Measurements from ENCODE around the gene RIIAD1.

Gene RIIAD1

DNA sequence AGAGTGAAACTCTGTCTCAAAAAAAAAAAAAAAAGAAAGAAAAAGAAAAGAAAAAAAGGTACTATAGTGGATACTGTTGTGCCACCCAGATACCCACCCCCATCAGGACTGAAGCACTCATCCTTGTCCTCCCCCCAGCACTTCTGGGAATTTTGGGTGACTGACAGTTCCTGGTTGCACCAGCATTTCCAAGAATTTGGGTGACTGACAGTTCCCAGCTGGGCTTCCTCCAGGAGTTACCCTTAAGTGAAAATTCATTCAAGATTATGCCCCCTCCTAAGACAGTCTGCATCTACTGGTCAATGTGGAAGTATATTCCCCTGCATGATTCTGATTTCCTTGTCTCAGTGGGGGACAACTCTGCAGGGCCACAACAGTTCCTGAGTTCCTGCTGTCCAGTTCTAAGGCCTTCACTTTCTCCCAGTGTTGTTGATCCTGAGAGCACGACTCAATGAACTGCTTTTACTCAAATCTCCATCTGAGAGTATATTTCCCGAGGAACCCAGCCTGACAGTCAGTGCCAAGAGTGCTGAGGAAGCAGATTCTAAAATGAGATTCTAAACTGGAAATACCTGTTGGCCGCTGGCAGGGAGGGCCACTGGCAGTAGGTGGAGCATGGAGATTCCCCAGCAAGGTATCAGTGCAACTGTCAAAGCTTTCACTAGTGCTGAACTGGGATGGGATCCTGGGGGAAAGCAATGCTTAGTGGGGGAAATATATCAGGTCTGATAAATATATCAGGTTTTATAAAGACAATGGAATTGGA lies 18.5 kb downstream of the RIIAD1 start:
- TF ChIP-seq, protein P1, sequence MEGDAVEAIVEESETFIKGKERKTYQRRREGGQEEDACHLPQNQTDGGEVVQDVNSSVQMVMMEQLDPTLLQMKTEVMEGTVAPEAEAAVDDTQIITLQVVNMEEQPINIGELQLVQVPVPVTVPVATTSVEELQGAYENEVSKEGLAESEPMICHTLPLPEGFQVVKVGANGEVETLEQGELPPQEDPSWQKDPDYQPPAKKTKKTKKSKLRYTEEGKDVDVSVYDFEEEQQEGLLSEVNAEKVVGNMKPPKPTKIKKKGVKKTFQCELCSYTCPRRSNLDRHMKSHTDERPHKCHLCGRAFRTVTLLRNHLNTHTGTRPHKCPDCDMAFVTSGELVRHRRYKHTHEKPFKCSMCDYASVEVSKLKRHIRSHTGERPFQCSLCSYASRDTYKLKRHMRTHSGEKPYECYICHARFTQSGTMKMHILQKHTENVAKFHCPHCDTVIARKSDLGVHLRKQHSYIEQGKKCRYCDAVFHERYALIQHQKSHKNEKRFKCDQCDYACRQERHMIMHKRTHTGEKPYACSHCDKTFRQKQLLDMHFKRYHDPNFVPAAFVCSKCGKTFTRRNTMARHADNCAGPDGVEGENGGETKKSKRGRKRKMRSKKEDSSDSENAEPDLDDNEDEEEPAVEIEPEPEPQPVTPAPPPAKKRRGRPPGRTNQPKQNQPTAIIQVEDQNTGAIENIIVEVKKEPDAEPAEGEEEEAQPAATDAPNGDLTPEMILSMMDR (IDR thresholded peaks at IDR 0.05; ENCODE audit: control extremely low read depth, extremely low read depth, low read depth, missing control alignments): no peak
- ChIA-PET POLR2A (no interaction called here), CTCF (interaction anchor here (1.3 kb wide), 1 partner anchor 205 kb away, joined by 4 read pairs; no protein-coding TSS in a partner anchor)
- no peak for DNase-seq (ENCODE audit: extremely low spot score)

GRCh38 chr1:151741516-151741915 lies 20.2 kb downstream of the RIIAD1 start:
- no peak for DNase-seq (ENCODE audit: extremely low spot score)
- CTCF ChIA-PET: no interaction called here
- TF ChIP-seq, protein P1 (IDR thresholded peaks at IDR 0.05; ENCODE audit: control extremely low read depth, extremely low read depth, low read depth, missing control alignments): no peak
- POLR2A ChIA-PET: no interaction called here

DNA sequence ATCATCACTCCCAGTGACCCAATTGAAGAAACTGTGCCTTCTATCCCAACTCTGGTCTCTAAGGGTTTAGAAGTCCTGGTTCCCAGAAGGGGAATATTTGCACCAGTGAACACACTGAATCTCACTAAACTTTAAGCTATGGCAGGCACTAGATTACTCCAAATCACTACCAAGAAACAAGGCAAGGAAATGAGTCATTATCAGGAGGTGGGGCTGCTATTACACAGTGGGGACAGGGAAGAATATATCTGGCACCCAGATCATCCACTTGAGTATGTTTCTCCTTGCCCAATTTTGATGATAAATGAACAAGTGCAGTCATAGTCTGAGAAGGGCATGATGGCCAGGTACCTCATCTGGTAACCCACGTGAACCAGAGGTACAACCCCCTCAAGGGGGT lies 35.0 kb downstream of the RIIAD1 start:
- TF ChIP-seq, protein P1 (IDR thresholded peaks at IDR 0.05; ENCODE audit: control extremely low read depth, extremely low read depth, low read depth, missing control alignments): no peak
- no peak for DNase-seq (ENCODE audit: extremely low spot score)
- ChIA-PET POLR2A (no interaction called here), CTCF (interaction anchor here (1.0 kb wide), 1 partner anchor 415 kb away, joined by 3 read pairs; no protein-coding TSS in a partner anchor)

GRCh38 chr1:151759241-151759640 lies 37.9 kb downstream of the RIIAD1 start:
- DNase-seq (ENCODE audit: extremely low spot score): no peak
- CTCF ChIA-PET: interaction anchor here (1.4 kb wide), 1 partner anchor 25 kb away, joined by 4 read pairs; no protein-coding TSS in a partner anchor
- TF ChIP-seq, protein P1 (IDR thresholded peaks at IDR 0.05; ENCODE audit: control extremely low read depth, extremely low read depth, low read depth, missing control alignments): no peak
- POLR2A ChIA-PET: no interaction called here

DNA sequence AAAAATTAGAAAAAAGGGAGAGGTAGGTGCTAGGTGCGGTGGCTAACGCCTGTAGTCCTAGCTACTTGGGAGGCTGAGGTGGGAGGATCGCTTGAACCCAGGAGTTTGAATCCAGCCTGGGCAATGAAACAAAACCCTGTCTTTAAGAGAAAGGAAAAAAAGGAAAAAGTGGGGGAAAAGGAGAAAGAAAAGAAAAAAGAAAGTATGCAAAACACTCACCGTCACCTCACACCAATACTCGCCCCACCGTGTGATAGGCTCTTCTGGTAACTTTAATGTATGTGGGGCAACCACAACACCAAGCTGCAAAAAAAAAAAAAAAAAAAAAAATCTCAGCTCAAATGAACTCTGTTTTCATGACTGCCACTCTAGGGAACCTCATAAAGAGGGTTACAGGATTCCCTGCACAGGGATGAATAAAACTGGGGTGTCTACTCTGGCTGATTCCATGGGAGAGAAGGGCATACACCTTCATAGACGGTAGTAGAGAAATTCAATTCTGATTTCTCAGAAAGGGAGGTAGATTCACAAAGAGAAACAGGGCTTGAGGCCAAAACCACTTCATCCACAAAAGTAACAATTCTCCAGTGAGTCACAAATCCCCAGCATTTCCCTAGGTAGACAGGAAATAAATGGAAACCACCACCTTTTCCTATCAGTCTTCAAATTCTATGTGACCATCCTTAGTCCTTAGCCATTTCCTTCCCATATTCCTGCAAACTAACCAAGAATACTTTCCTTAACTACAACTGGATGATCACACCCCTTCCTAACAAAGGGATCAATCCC lies 39.5 kb downstream of the RIIAD1 start:
- CTCF ChIA-PET: interaction anchor here (1.0 kb wide), 1 partner anchor 27 kb away, joined by 3 read pairs; no protein-coding TSS in a partner anchor
- DNase-seq (ENCODE audit: extremely low spot score): no peak
- POLR2A ChIA-PET: interaction anchor here (0.6 kb wide), 1 partner anchor 29 kb away, joined by 3 read pairs; no protein-coding TSS in a partner anchor
- TF ChIP-seq, protein P1 (IDR thresholded peaks at IDR 0.05; ENCODE audit: control extremely low read depth, extremely low read depth, low read depth, missing control alignments): no peak
